Cardiac muscle cell (in vitro differentiated cells and primary cell): ENCODE data around the gene TYW1. TPM values are rescaled to one million over a fixed set of nuclear protein-coding genes. Genes with fewer than 3 reads are reported as not detected.
"Not testable (repeated sequence)": the region's sequence is repeated elsewhere in the genome, so short reads cannot be mapped to it uniquely, and the experiment has no call there.

Source experiments
- DNase-seq, 2 donors: peaks; one replicate each; pipeline versions ENCODE4 v3.0.0 to v3.0.0-alpha.2; 2010 to 2017; ENCODE audit warnings: low read depth in 1 of 2, low spot score in 1 of 2
- H3K27ac ChIP-seq: fragments of 200-600 bp; sonication (generic); 2 replicates; pipeline ENCODE4 v1.5.1; 2016
- H3K27me3 ChIP-seq: fragments of 200-600 bp; sonication (generic); 2 replicates; pipeline ENCODE4 v1.6.0; 2016; ENCODE audit warnings: control low read depth
- H3K36me3 ChIP-seq: fragments of 200-600 bp; sonication (generic); 2 replicates; pipeline ENCODE4 v1.5.1; 2016; ENCODE audit warnings: control low read depth
- H3K4me1 ChIP-seq: fragments of 200-600 bp; sonication (generic); 2 replicates; pipeline ENCODE4 v1.8.1; 2017; ENCODE audit warnings: low read depth, mild to moderate bottlenecking, mixed run types
- H3K4me3 ChIP-seq: fragments of 200-600 bp; sonication (generic); 2 replicates; pipeline ENCODE4 v1.5.1; 2016; ENCODE audit warnings: mild to moderate bottlenecking
- H3K9me3 ChIP-seq: fragments of 200-600 bp; sonication (generic); 2 replicates; pipeline ENCODE4 v1.5.1; 2017; ENCODE audit warnings: low read depth, mild to moderate bottlenecking, control low read depth
- polyA plus RNA-seq: library from polyadenylated mRNA; unstranded; fragments of >200 nt; fragmentation: Nextera tagmentation; extraction: Ambion mirVana; gene quantifications from 2 replicates; pipeline ENCODE4 v1.2.1, GENCODE V29; 2016
- total RNA-seq: library from RNA; depleted of rRNA; stranded (reverse); fragments of >200 nt; gene quantifications from 2 replicates; pipeline ENCODE4 v1.2.3, GENCODE V29; 2016
- TF ChIP-seq, protein P1 (sequence below): IDR thresholded peaks from 2 replicates; pipeline ENCODE4 v1.5.1; 2012; ENCODE audit warnings: low read depth, mild to moderate bottlenecking, low read length

Gene TYW1
- total and polyA plus RNA-seq, 2 experiments from 2014 or later = 14.4 to 15.8 TPM

DNA sequence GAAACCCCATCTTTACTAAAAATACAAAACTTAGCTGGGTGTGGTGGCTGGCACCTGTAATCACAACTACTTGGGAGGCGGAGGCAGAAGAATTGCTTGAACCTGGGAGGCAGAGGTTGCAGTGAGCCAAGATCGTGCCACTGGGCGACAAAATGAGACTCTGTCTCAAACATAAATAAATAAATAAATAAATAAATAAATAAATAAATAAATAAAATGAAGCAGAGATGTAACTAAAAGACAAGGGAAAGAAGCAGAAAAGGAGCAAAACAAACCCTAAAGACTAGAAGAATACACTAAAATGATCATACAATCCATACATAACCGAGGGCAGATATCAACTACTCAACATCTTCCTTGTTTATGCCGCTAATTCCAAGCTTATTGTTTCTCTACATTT lies 209.8 kb downstream of the TYW1 start:
- no peak for DNase-seq
- Histone ChIP-seq H3K4me1 (peaks cover 3% of the 10 kb centered on the region), H3K9me3 (no peaks in the 10 kb centered on the region), H3K36me3 (no peaks in the 10 kb centered on the region), H3K4me3 (no peak overlapping the region), H3K27ac (no peak overlapping the region), H3K27me3 (no peaks in the 10 kb centered on the region)
- TF ChIP-seq, protein P1, sequence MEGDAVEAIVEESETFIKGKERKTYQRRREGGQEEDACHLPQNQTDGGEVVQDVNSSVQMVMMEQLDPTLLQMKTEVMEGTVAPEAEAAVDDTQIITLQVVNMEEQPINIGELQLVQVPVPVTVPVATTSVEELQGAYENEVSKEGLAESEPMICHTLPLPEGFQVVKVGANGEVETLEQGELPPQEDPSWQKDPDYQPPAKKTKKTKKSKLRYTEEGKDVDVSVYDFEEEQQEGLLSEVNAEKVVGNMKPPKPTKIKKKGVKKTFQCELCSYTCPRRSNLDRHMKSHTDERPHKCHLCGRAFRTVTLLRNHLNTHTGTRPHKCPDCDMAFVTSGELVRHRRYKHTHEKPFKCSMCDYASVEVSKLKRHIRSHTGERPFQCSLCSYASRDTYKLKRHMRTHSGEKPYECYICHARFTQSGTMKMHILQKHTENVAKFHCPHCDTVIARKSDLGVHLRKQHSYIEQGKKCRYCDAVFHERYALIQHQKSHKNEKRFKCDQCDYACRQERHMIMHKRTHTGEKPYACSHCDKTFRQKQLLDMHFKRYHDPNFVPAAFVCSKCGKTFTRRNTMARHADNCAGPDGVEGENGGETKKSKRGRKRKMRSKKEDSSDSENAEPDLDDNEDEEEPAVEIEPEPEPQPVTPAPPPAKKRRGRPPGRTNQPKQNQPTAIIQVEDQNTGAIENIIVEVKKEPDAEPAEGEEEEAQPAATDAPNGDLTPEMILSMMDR = no peak

DNA sequence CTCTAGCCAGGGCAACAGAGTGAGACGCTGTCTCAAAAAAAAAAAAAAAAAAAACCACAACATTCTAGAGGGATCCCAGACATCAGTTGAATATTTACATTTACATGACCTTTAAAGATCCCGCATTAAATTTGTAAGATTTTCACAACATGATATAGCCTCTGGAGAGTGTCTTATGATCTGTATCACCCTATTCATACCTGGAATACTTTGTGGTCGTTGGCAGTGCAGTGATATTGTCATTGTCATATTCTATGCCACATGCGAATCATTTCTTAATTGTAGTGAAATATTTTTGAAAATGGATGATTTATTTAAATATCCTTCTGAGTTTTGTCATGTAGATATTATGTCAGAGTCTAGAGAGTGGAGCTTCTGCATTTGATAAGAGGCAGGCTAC lies 212.0 kb downstream of the TYW1 start:
- H3K9me3 ChIP-seq, DNase-seq, H3K27ac ChIP-seq, H3K4me3 ChIP-seq, H3K27me3 ChIP-seq, H3K4me1 ChIP-seq, H3K36me3 ChIP-seq: not testable (repeated sequence)

DNA sequence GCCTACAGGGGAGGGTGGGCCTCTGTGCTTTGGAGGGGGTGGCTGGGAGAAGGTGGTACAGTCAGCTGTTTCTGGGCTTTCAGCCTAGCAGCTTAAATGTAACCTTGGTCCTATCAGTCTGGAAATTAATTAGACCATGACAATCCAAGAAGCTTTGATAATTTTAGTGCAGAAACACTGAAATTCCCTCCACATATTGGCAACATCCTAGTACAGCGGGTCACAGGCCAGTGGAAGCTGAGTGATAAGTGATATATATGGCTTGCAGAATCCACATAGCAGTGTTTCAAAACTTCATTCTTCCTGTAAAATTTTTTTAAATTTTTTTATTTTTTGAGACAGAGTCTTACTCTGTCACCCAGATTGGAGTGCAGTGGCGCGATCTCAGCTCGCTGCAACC lies 212.6 kb downstream of the TYW1 start:
- H3K27me3 ChIP-seq = no peaks in the 10 kb centered on the region
- H3K4me3 ChIP-seq = no peak overlapping the region
- no peak overlapping the region for H3K27ac ChIP-seq
- TF ChIP-seq, protein P1 = no peak
- DNase-seq = no peak
- H3K9me3 ChIP-seq = no peaks in the 10 kb centered on the region
- H3K4me1 ChIP-seq = peaks cover 3% of the 10 kb centered on the region
- H3K36me3 ChIP-seq = no peaks in the 10 kb centered on the region

DNA sequence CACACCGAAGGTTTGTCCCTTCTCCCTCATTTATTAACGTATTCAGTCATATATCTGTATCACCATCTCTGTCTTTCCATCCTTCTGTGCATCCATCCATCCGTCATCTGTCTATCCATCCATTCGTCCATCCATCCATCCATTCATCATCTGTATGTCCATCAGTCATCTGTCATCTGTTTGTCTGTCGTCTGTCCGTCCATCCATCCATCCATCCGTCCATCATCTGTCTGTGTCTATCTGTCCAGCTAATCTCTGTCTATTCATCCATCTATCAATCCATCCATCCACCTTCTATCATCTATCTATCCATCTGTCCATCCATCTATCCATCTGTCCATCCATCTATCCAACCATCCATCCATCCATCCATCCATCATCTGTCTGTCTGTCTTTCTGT lies 213.9 kb downstream of the TYW1 start:
- TF ChIP-seq, protein P1 = no peak
- no peaks in the 10 kb centered on the region for H3K27me3 ChIP-seq
- no peak overlapping the region for H3K27ac ChIP-seq
- H3K4me3 ChIP-seq = no peak overlapping the region
- no peaks in the 10 kb centered on the region for H3K36me3 ChIP-seq
- H3K9me3 ChIP-seq = no peaks in the 10 kb centered on the region
- DNase-seq = no peak
- peaks cover 3% of the 10 kb centered on the region for H3K4me1 ChIP-seq

DNA sequence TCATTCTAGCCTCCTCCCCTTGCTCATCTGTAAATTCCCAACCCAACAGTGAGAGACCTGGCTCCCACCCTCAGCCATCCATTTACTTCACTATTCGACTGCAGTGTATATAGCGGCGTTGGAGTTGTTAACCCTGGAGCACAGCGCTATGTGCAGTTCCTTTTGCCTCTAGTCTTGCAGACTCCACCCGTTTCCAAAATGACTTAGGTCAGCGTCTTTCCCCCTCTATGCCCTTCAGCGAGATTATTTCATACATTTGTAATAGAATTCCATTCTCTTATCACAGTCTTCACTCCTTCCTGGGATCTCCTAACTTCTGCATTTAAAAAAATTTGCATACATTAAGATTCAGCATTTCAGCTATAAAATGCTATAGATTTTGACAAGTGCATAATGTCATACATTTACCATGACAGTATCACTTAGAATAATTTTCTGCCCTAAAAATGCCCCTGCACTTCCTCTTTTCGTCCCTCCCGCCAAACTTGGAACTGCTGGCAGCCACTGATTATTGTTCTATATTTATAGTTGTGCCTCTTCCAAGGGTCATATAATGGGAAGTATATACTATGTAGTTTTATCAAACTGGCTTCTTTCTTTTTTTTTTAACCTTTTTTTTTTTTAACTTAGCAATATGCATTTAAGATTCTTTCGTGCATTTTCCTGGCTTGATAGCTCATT lies 215.2 kb downstream of the TYW1 start:
- H3K27me3 ChIP-seq, H3K9me3 ChIP-seq, H3K4me3 ChIP-seq, H3K36me3 ChIP-seq, H3K27ac ChIP-seq, H3K4me1 ChIP-seq, DNase-seq: not testable (repeated sequence)

DNA sequence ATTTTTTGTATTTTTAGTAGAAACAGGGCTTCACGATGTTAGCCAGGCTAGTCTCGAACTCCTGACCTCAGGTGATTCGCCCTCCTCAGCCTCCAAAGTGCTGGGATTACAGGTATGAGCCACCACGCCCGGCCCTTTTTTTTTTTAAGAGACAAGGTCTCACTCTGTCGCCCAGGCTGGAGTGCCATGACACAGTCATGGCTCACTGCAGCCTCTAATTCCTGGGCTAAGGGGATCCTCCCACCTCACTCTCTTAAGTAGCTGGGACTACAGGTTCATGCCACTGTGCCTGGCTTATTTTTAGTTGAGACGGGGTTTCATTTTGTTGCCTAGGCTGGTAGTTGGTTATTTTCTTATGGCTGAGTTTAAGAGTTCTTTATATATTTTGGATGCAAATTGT lies 216.4 kb downstream of the TYW1 start:
- H3K27me3 ChIP-seq, H3K4me1 ChIP-seq, H3K36me3 ChIP-seq, H3K4me3 ChIP-seq, H3K27ac ChIP-seq, H3K9me3 ChIP-seq, DNase-seq: not testable (repeated sequence)

DNA sequence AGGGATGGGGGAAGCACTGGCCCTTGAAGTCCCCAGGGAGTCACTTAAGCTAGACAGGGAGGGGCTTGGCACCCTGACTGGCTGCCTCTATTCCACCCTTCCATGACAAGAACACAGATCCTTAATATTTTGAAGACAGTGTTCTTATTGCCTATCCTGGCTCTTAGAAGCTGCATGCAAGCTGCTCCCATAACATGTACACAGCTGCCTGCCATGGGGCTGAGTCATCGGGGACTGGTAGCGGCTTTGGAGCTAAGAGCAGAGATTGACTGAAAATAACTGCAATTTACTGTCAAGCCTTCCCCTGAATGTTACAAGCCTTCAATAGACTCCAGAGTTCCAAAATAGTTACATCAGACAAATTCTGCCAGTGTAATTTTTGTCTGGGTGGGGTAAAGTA lies 226.9 kb downstream of the TYW1 start:
- H3K4me1 ChIP-seq, H3K9me3 ChIP-seq, H3K27me3 ChIP-seq, H3K4me3 ChIP-seq, H3K36me3 ChIP-seq, H3K27ac ChIP-seq: not testable (repeated sequence)
- DNase-seq = peak in 1 of 2 donors; percentile 89

DNA sequence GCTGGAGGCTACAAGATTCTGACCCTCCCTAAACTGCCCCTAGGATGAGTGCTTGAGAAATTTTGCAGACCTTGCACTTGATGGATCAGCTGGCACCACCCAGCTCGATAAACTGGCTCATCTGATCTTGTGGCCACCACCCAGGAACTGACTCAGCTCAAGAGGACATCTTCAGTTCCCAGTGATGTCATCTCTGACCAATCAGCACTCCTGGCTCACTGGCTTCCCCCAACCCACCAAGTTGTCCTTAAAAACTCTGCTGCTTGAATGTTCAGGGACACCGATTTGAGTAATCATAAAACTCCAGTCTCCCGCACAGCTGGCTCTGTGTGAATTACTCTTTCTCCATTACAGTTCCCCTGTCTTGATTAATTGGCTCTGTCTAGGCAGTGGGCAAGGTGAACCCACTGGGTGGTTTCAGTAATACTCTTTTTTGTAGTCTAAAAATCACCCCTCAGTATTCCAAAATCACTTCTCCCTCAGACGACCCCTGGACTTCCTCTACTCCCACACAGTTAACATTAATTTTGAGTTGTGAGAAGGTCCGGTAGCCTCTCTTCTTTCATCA lies 229.8 kb downstream of the TYW1 start:
- H3K4me1 ChIP-seq, H3K27ac ChIP-seq, H3K4me3 ChIP-seq, H3K9me3 ChIP-seq, H3K36me3 ChIP-seq, H3K27me3 ChIP-seq: not testable (repeated sequence)
- DNase-seq = peak in 1 of 2 donors; percentile 56

DNA sequence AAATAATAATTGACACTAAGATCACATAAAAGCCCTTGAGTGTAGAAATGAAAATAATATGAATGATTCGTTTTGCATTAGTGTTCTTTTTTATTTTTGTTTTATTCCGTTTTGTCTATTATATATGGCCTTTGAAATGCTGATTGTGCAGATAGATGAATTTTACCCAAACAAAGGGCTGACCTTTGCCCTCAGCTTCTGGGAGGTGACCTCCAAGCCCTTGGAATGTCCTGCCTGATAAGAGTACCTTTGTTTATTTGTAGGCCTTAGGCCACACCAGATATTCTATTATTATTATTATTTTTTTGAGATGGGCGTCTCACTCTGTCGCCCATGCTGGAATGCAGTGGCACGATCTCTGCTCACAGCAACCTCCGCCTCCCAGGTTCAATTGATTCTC lies 230.3 kb downstream of the TYW1 start:
- H3K4me1 ChIP-seq, H3K9me3 ChIP-seq, H3K4me3 ChIP-seq, H3K27ac ChIP-seq, H3K27me3 ChIP-seq, H3K36me3 ChIP-seq, DNase-seq: not testable (repeated sequence)

DNA sequence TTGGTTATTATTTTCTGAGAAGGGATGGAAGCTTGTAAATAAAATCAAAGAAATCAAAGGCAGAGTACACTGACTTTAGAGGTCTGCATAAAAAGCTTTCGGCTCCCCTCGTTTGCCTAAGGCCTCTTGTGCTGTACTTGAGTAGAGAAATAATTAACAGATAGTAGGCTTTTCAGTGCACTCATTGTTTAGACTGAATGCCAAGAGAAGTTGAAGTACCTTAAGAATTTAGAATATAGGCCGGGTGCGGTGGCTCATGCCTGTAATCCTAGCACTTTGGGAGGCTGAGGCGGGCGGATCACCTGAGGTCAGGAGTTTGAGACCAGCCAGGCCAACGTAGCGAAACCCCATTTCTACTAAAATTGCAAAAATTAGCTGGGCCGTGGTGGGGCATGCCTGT lies 232.4 kb downstream of the TYW1 start:
- DNase-seq, H3K4me3 ChIP-seq, H3K27ac ChIP-seq, H3K9me3 ChIP-seq, H3K27me3 ChIP-seq, H3K4me1 ChIP-seq, H3K36me3 ChIP-seq: not testable (repeated sequence)

DNA sequence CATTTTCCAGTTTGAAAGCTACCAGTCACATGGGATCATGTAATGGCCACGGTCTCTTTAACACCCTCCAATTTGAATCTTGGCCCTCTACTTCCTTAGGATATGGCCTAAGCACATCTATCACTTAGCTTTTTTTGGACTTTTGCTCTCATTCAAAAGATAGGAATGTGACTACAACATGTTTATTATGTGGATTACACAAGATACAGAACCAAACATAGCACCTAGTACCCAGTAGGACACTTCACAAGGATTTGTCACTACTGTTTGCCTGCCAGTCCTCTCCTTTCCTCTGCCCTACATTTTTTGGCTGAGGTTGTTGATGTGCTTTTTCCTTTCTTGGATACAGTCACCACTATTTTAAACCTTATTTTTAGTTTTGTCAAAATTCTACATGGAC lies 233.4 kb downstream of the TYW1 start:
- H3K36me3 ChIP-seq, DNase-seq, H3K4me1 ChIP-seq, H3K27ac ChIP-seq, H3K27me3 ChIP-seq, H3K4me3 ChIP-seq, H3K9me3 ChIP-seq: not testable (repeated sequence)
